Posterior vena cava (tissue), 2 donors: ENCODE results near the gene C5AR2. TPM values are rescaled to one million over a fixed set of nuclear protein-coding genes. Genes with fewer than 3 reads are reported as not detected.
"Not testable (repeated sequence)": the region's sequence is repeated elsewhere in the genome, so short reads cannot be mapped to it uniquely, and the experiment has no call there.

Experiments used
- DNase-seq: peaks from one replicate; pipeline ENCODE4 v3.0.0-alpha.2; 2020; ENCODE audit warnings: low spot score
- intact Hi-C, 2 donors: fragments of 100-400 bp; cut with DNase I; formaldehyde crosslinking; loops; one replicate each; pipeline versions ENCODE4 v1.14.1 to v1.14.2; 2022 to 2023
- long read RNA-seq, 2 donors: library from polyadenylated mRNA; unstranded; transcript quantifications; one replicate each; pipeline ENCODE4 v2.0.0, GENCODE V29; 2020 to 2021
- total RNA-seq, 2 donors: library from RNA; stranded (reverse); fragmentation: NEBNext Ultra II Directional; extraction: Animal tissue kit (Norgen Biotek cat#: 25700); gene quantifications; one replicate each; pipeline ENCODE4 v1.2.1, GENCODE V29; 2021
- donor health status: DM: yes; HTN: yes; CAD: no.
- donor health status: DM: yes; HTN: yes; CAD: no.

C5AR2 gene
- total RNA-seq, result 1 to 10 TPM; 2.7 to 8.2 TPM
- long read RNA-seq, donor 1, partial matches to known transcripts, result 0 of 1 reads
- long read RNA-seq, donor 1, other reads (novel, unspliced or antisense), result 1 of 1 reads
- long read RNA-seq, donor 2, result 0 reads

GRCh38 chr19:47331931-47332547 lies at the start of gene C5AR2:
Gene C5AR2, plus strand, starts transcription at chr19:47332175. Its CDS starts 8,625 bp downstream, at chr19:47340800.
- DNase-seq, result peak; percentile 92
- intact Hi-C loops, result loop anchor here in 1 of 2 donors (10.0 kb wide), 1 partner anchor 1847 kb away; no protein-coding TSS in a partner anchor

GRCh38 chr19:47283405-47284059 lies 48.4 kb upstream of the C5AR2 start:
- DNase-seq, result no peak
- intact Hi-C loops, result loop anchor here in 1 of 2 donors (5.0 to 10.0 kb wide), 2 partner anchors 109 to 421 kb away; no protein-coding TSS in a partner anchor

- no peak for DNase-seq
- intact Hi-C loops, result loop anchor here in 1 of 2 donors (5.0 to 10.0 kb wide), 2 partner anchors 108 to 420 kb away; no protein-coding TSS in a partner anchor
These were observed 47.6 kb upstream of the C5AR2 start for GRCh38 chr19:47284324-47284899.

- intact Hi-C loops, result loop anchor here (5.0 to 10.0 kb wide), 2 partner anchors 96 to 129 kb away; no protein-coding TSS in a partner anchor
These were observed 35.9 kb upstream of the C5AR2 start for GRCh38 chr19:47296036-47296435.

GRCh38 chr19:47300867-47301266 lies 31.1 kb upstream of the C5AR2 start:
- intact Hi-C loops, DNase-seq: not testable (repeated sequence)

More at GRCh38 chr19:47296036-47296435, 35.9 kb upstream of the C5AR2 start:
- no peak for DNase-seq

GRCh38 chr19:47302249-47302648 lies 29.7 kb upstream of the C5AR2 start:
- intact Hi-C loops, result no loop called here
- DNase-seq, result no peak

- intact Hi-C loops, result no loop called here
- DNase-seq, result no peak
These were observed 28.0 kb upstream of the C5AR2 start for GRCh38 chr19:47303966-47304365.

- peak; percentile 91 for DNase-seq
- intact Hi-C loops, result no loop called here
These were observed 26.6 kb upstream of the C5AR2 start for GRCh38 chr19:47305309-47305751.

- no peak for DNase-seq
- intact Hi-C loops, result no loop called here
These were observed 25.7 kb upstream of the C5AR2 start for GRCh38 chr19:47306303-47306702.

GRCh38 chr19:47309038-47309437 lies 22.9 kb upstream of the C5AR2 start:
- no peak for DNase-seq
- intact Hi-C loops, result no loop called here

- intact Hi-C loops, result no loop called here
- peak; percentile 85 for DNase-seq
These were observed 22.4 kb upstream of the C5AR2 start, which contains the start of gene C5AR1 for GRCh38 chr19:47309608-47310007. Gene C5AR1, plus strand, starts transcription at chr19:47309861. Its CDS starts 35 bp downstream, at chr19:47309896.

- DNase-seq, result no peak
- intact Hi-C loops, result no loop called here
These were observed 21.7 kb upstream of the C5AR2 start for GRCh38 chr19:47310323-47310722.

- peak; percentile 91 for DNase-seq
- intact Hi-C loops, result no loop called here
These were observed 21.2 kb upstream of the C5AR2 start for GRCh38 chr19:47310819-47311218.

GRCh38 chr19:47312366-47313006 lies 19.5 kb upstream of the C5AR2 start:
- DNase-seq, result no peak
- intact Hi-C loops, result no loop called here

- intact Hi-C loops, result no loop called here
- DNase-seq, result no peak
These were observed 18.1 kb upstream of the C5AR2 start for GRCh38 chr19:47313754-47314295.

- DNase-seq, result peak; percentile 88
These were observed 16.7 kb upstream of the C5AR2 start for GRCh38 chr19:47315125-47315821.

GRCh38 chr19:47316513-47316912 lies 15.5 kb upstream of the C5AR2 start:
- DNase-seq, result no peak
- intact Hi-C loops, result no loop called here

More at GRCh38 chr19:47315125-47315821, 16.7 kb upstream of the C5AR2 start:
- intact Hi-C loops, result no loop called here
